Hepatocyte (in vitro differentiated cells): ENCODE data around the gene KCNA4.
"Not testable (repeated sequence)": the region's sequence is repeated elsewhere in the genome, so short reads cannot be mapped to it uniquely, and the experiment has no call there.

Experiments
- EZH2 ChIP-seq: fragments of 200-600 bp; sonication (generic); IDR thresholded peaks from 2 replicates; pipeline ENCODE4 v1.6.1; 2016; ENCODE audit warnings: antibody characterized with exemption, mild to moderate bottlenecking, borderline replicate concordance
- TF ChIP-seq, protein P1 (sequence below): fragments of 200-600 bp; sonication (generic); IDR thresholded peaks from 2 replicates; pipeline ENCODE4 v1.5.1; 2016; ENCODE audit warnings: antibody characterized with exemption, mild to moderate bottlenecking; ENCODE audit not compliant: poor library complexity

- TF ChIP-seq, protein P1, sequence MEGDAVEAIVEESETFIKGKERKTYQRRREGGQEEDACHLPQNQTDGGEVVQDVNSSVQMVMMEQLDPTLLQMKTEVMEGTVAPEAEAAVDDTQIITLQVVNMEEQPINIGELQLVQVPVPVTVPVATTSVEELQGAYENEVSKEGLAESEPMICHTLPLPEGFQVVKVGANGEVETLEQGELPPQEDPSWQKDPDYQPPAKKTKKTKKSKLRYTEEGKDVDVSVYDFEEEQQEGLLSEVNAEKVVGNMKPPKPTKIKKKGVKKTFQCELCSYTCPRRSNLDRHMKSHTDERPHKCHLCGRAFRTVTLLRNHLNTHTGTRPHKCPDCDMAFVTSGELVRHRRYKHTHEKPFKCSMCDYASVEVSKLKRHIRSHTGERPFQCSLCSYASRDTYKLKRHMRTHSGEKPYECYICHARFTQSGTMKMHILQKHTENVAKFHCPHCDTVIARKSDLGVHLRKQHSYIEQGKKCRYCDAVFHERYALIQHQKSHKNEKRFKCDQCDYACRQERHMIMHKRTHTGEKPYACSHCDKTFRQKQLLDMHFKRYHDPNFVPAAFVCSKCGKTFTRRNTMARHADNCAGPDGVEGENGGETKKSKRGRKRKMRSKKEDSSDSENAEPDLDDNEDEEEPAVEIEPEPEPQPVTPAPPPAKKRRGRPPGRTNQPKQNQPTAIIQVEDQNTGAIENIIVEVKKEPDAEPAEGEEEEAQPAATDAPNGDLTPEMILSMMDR, result not testable (repeated sequence)
- TF ChIP-seq EZH2, result not testable (repeated sequence)
These were observed 17.9 kb upstream of the KCNA4 start for GRCh38 chr11:30034746-30035145.
